H1 (cell line): ENCODE measurements around the gene MRPL3. TPM values are rescaled to one million over a fixed set of nuclear protein-coding genes. Genes with fewer than 3 reads are reported as not detected.

Experiments used
- ATF2 ChIP-seq: IDR thresholded peaks from 2 replicates; pipeline ENCODE4 v1.6.1; 2012; ENCODE audit warnings: low read length, inconsistent platforms
- ATF3 ChIP-seq: IDR thresholded peaks from 2 replicates; pipeline ENCODE4 v1.6.1; 2011; ENCODE audit warnings: low read depth, mild to moderate bottlenecking, low read length; ENCODE audit not compliant: insufficient read depth
- BRCA1 ChIP-seq: IDR thresholded peaks from 2 replicates; pipeline ENCODE4 v1.6.1; 2012; ENCODE audit warnings: low read depth, low read length, improper control_type of control experiment
- CBX8 ChIP-seq: fragments of 300-800, 300-1000 bp; sonication (generic); IDR thresholded peaks from 2 replicates; pipeline ENCODE4 v1.7.1; 2016; ENCODE audit warnings: low read depth, low read length, borderline replicate concordance
- EP300 ChIP-seq, 2 experiments: IDR thresholded peaks; 1 replicate in 1 of 2; 2 replicates in 1 of 2; pipeline ENCODE4 v1.6.1; 2011 to 2012; ENCODE audit warnings: low read depth in 2 of 2, low read length in 2 of 2, mild to moderate bottlenecking in 2 of 2, borderline replicate concordance in 1 of 2, inconsistent platforms in 1 of 2, moderate library complexity in 1 of 2
- HDAC2 ChIP-seq, 2 experiments: fragments of 300-600 bp in 1 of 2; sonication (generic) in 1 of 2; IDR thresholded peaks; 2 replicates each; pipeline ENCODE4 v1.6.1; 2011 to 2012; ENCODE audit warnings: low read depth in 2 of 2, low read length in 2 of 2, mild to moderate bottlenecking in 2 of 2, moderate library complexity in 2 of 2, borderline replicate concordance in 1 of 2, inconsistent platforms in 1 of 2
- RBBP5 ChIP-seq: IDR thresholded peaks from 2 replicates; pipeline ENCODE4 v1.7.1; 2012; ENCODE audit warnings: low read depth, mild to moderate bottlenecking, inconsistent platforms, low read length, moderate library complexity, borderline replicate concordance
- TCF12 ChIP-seq: IDR thresholded peaks from 2 replicates; pipeline ENCODE4 v1.6.1; 2011; ENCODE audit warnings: low read depth, mild to moderate bottlenecking, low read length
- USF2 ChIP-seq: IDR thresholded peaks from 2 replicates; pipeline ENCODE4 v1.6.1; 2011; ENCODE audit warnings: low read length, improper control_type of control experiment
- ZNF274 ChIP-seq: IDR thresholded peaks from 2 replicates; pipeline ENCODE4 v1.7.0; 2012; ENCODE audit warnings: low read length, borderline replicate concordance; ENCODE audit errors: extremely low read depth
- polyA plus RNA-seq, 7 experiments: library from polyadenylated mRNA; depleted of rRNA in 3 of 7; stranded (reverse) in 5 of 7; unstranded in 2 of 7; fragments of >200 nt in 5 of 7; fragments of 200-250 nt in 2 of 7; gene quantifications; 1 replicate in 5 of 7; 2 replicates in 1 of 7; 4 replicates in 1 of 7; pipeline versions ENCODE4 v1.2.1 to v1.2.3, GENCODE V29; 2011 to 2013; ENCODE audit warnings: missing spikeins in 2 of 7, mixed read lengths in 2 of 7
- total RNA-seq: library from RNA; stranded (reverse); fragmentation: NEBNext Ultra II Directional; extraction: Animal tissue kit (Norgen Biotek cat#: 25700); gene quantifications from 2 replicates; pipeline ENCODE4 v1.2.1, GENCODE V29; 2021

MRPL3 gene
- total and polyA plus RNA-seq, 2 of the 8 experiments (the other 6 are each of a cell fraction or from before 2014, with no cell fraction given): 164 to 175 TPM

GRCh38 chr3:131502530-131503319 is at the start of gene MRPL3 (continued):
- no peak for TF ChIP-seq USF2
- no peak for TF ChIP-seq BRCA1
- 0 out of 4 replicates have a peak, but pooled peaks of 1 of the 2 experiments have one; percentile 26 for TF ChIP-seq HDAC2 (IDR thresholded peaks at IDR 0.05; ENCODE audit: borderline replicate concordance in 1 of 2, low read depth in 2 of 2, low read length in 2 of 2)
- TF ChIP-seq ATF3: no peak
- peak in 1 of 2 experiments; percentile 67; a peak in 1 of 3 replicates for TF ChIP-seq EP300 (IDR thresholded peaks at IDR 0.05; ENCODE audit: borderline replicate concordance in 1 of 2, low read depth in 2 of 2, low read length in 2 of 2)
- TF ChIP-seq CBX8: no peak
- peak; percentile 64; the same call in 1 of the 2 replicates for TF ChIP-seq ATF2
- peak; percentile 51; the same call in 1 of the 2 replicates for TF ChIP-seq TCF12
- TF ChIP-seq RBBP5: peak; percentile 73; the same call in 1 of the 2 replicates
- TF ChIP-seq ZNF274: no peak
